GM21528 (cell line): ENCODE results near the gene SHANK3.

Experiments
- ATAC-seq: cut with Tn5 transposase; IDR thresholded peaks from one replicate; pipeline ENCODE4 v1.9.1; 2021; ENCODE audit warnings: mild to moderate bottlenecking, moderate library complexity; ENCODE audit not compliant: unreplicated experiment, low FRiP score

SHANK3 gene

GRCh38 chr22:50697667-50698506 lies 25.3 kb downstream of the SHANK3 start:
- ATAC-seq, result no peak

GRCh38 chr22:50698546-50698945 lies 25.9 kb downstream of the SHANK3 start:
- ATAC-seq, result no peak

GRCh38 chr22:50699001-50699755 lies 26.6 kb downstream of the SHANK3 start:
- no peak for ATAC-seq

GRCh38 chr22:50699756-50700386 lies 27.2 kb downstream of the SHANK3 start:
- ATAC-seq, result no peak

GRCh38 chr22:50700387-50701075 lies 27.9 kb downstream of the SHANK3 start:
- ATAC-seq, result no peak

GRCh38 chr22:50701076-50701419 lies 28.4 kb downstream of the SHANK3 start:
- ATAC-seq, result no peak

- no peak for ATAC-seq
Measured at GRCh38 chr22:50701428-50702154, 29.0 kb downstream of the SHANK3 start.

GRCh38 chr22:50702261-50702671 lies 29.6 kb downstream of the SHANK3 start:
- ATAC-seq, result no peak

GRCh38 chr22:50702821-50703725 lies 30.4 kb downstream of the SHANK3 start:
- no peak for ATAC-seq

- no peak for ATAC-seq
Measured at GRCh38 chr22:50703726-50704509, 31.3 kb downstream of the SHANK3 start.

GRCh38 chr22:50704510-50705218 lies 32.0 kb downstream of the SHANK3 start:
- ATAC-seq, result no peak

GRCh38 chr22:50705219-50705691 lies 32.6 kb downstream of the SHANK3 start:
- no peak for ATAC-seq

- no peak for ATAC-seq
Measured at GRCh38 chr22:50705851-50706351, 33.3 kb downstream of the SHANK3 start.

GRCh38 chr22:50706481-50707125 lies 34.0 kb downstream of the SHANK3 start:
- no peak for ATAC-seq

- ATAC-seq, result no peak
Measured at GRCh38 chr22:50708474-50708873, 35.9 kb downstream of the SHANK3 start.

GRCh38 chr22:50708996-50709395 lies 36.4 kb downstream of the SHANK3 start:
- no peak for ATAC-seq

- ATAC-seq, result no peak
Measured at GRCh38 chr22:50710221-50710620, 37.6 kb downstream of the SHANK3 start.
